Loucy (cell line): ENCODE data around the gene RRP7A.

Experiments
- H2AFZ ChIP-seq: fragments of 200-600 bp; sonication (generic); 2 replicates; pipeline ENCODE4 v1.6.0; 2016; ENCODE audit warnings: antibody characterized with exemption, mild to moderate bottlenecking, low read length, moderate library complexity
- H3F3A ChIP-seq: fragments of 200-600 bp; 2 replicates; pipeline ENCODE4 v1.6.0; 2016; ENCODE audit warnings: antibody characterized with exemption, low read depth, mild to moderate bottlenecking
- H3K27me3 ChIP-seq: fragments of 200-600 bp; sonication (generic); 2 replicates; pipeline ENCODE4 v1.6.1; 2014; ENCODE audit warnings: low read length, mild to moderate bottlenecking; ENCODE audit not compliant: insufficient read depth, poor library complexity, severe bottlenecking
- H3K36me3 ChIP-seq: fragments of 200-600 bp; sonication (generic); 2 replicates; pipeline ENCODE4 v1.6.1; 2016; ENCODE audit warnings: low read length; ENCODE audit not compliant: insufficient read depth
- H3K4me1 ChIP-seq: fragments of 200-600 bp; sonication (generic); 2 replicates; pipeline ENCODE4 v1.5.1; 2014; ENCODE audit warnings: low read length, mild to moderate bottlenecking; ENCODE audit not compliant: insufficient read depth, poor library complexity, severe bottlenecking
- H3K4me2 ChIP-seq: fragments of 200-600 bp; sonication (generic); 2 replicates; pipeline ENCODE4 v1.6.0; 2014; ENCODE audit warnings: antibody characterized with exemption, low read length, low read depth, mild to moderate bottlenecking; ENCODE audit not compliant: poor library complexity, severe bottlenecking
- H3K4me3 ChIP-seq: fragments of 200-600 bp; sonication (generic); 2 replicates; pipeline ENCODE4 v1.5.1; 2014; ENCODE audit warnings: low read length, mild to moderate bottlenecking, mixed read lengths; ENCODE audit not compliant: poor library complexity, severe bottlenecking
- H3K79me2 ChIP-seq: fragments of 200-600 bp; sonication (generic); 2 replicates; pipeline ENCODE4 v1.6.1; 2014; ENCODE audit warnings: low read length; ENCODE audit not compliant: insufficient read depth
- H3K9ac ChIP-seq: fragments of 200-600 bp; sonication (generic); 2 replicates; pipeline ENCODE4 v1.6.0; 2014; ENCODE audit warnings: mild to moderate bottlenecking, low read depth, low read length, moderate library complexity; ENCODE audit not compliant: poor library complexity, severe bottlenecking
- H3K9me2 ChIP-seq: fragments of 200-600 bp; sonication (generic); replicated peaks from 2 replicates; pipeline ENCODE4 v1.6.1; 2016; ENCODE audit warnings: low read depth, low read length, mixed read lengths
- H3K9me3 ChIP-seq: fragments of 200-600 bp; sonication (generic); 2 replicates; pipeline ENCODE4 v1.6.1; 2014; ENCODE audit warnings: mild to moderate bottlenecking, antibody characterized with exemption, low read length, low read depth; ENCODE audit not compliant: insufficient read depth
- H4K20me1 ChIP-seq: fragments of 200-600 bp; sonication (generic); 2 replicates; pipeline ENCODE4 v1.6.0; 2014; ENCODE audit warnings: antibody characterized with exemption, low read length, mild to moderate bottlenecking; ENCODE audit not compliant: insufficient read depth, poor library complexity, severe bottlenecking
- CTCF ChIP-seq: fragments of 200-600 bp; sonication (generic); conservative IDR thresholded peaks from 2 replicates; pipeline ENCODE4 v1.5.1; 2014; ENCODE audit warnings: mild to moderate bottlenecking, antibody characterized with exemption, low read length
- EZH2phosphoT487 ChIP-seq: fragments of 200-600 bp; IDR thresholded peaks from 2 replicates; pipeline ENCODE4 v1.6.1; 2018; ENCODE audit warnings: antibody characterized with exemption, mild to moderate bottlenecking, moderate library complexity, borderline replicate concordance

The RRP7A gene

DNA sequence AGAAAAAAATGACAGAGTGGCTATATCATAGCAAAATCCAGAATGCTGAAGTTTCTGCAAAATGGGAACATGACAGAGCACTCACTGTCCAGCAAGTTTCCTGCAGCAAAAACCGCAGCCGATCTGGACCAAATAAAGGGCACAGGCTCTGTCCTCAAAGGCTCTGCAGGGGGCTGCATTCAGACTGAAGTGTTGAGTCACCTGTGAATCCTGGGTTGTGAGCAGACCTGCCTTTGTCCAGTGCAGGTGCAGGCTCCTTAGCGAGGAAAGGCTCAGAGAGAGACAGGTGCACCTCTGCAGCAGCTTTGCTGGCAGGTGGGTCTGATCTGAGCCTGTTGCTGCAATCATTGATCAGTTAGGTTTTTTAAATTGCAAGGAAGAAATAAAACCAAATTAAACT, 58.1 kb downstream of the RRP7A start:
- TF ChIP-seq EZH2phosphoT487 (no peak), CTCF (no peak)
- H3K27me3 ChIP-seq = no peaks in the 10 kb centered on the region

More for the DNA sequence above, 58.1 kb downstream of the RRP7A start:
- Histone ChIP-seq H3F3A (no peaks in the 10 kb centered on the region), H3K4me3 (no peak overlapping the region), H3K9me2 (no peaks in the 10 kb centered on the region), H3K4me2 (no peak overlapping the region), H3K9me3 (no peaks in the 10 kb centered on the region), H4K20me1 (no peaks in the 10 kb centered on the region), H3K4me1 (peaks cover 9% of the 10 kb centered on the region), H3K36me3 (no peaks in the 10 kb centered on the region), H2AFZ (no peak overlapping the region), H3K79me2 (no peaks in the 10 kb centered on the region), H3K9ac (no peak overlapping the region)
